Measurements from ENCODE around the gene ARGLU1.

DNA sequence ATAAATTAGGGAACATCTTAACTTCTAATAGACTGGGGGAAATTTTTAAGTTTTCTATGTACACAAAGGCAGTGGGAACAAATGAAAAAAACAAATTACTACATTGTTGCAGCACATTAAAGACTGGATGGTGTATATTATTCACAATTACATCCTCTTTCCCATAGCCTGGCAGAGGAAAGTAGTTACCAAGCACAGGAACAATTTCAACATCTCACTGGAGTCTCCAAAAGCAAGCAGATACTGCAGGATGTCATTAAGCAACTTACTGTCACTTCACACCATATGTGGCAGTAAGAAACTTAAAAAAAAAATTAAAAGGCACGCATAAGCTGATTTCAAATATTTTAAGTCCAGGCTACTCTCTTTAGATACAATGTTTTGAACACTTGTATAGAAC lies 26.1 kb downstream of the ARGLU1 start:
- TF ChIP-seq, protein P1, sequence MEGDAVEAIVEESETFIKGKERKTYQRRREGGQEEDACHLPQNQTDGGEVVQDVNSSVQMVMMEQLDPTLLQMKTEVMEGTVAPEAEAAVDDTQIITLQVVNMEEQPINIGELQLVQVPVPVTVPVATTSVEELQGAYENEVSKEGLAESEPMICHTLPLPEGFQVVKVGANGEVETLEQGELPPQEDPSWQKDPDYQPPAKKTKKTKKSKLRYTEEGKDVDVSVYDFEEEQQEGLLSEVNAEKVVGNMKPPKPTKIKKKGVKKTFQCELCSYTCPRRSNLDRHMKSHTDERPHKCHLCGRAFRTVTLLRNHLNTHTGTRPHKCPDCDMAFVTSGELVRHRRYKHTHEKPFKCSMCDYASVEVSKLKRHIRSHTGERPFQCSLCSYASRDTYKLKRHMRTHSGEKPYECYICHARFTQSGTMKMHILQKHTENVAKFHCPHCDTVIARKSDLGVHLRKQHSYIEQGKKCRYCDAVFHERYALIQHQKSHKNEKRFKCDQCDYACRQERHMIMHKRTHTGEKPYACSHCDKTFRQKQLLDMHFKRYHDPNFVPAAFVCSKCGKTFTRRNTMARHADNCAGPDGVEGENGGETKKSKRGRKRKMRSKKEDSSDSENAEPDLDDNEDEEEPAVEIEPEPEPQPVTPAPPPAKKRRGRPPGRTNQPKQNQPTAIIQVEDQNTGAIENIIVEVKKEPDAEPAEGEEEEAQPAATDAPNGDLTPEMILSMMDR (conservative IDR thresholded peaks at IDR 0.05; ENCODE audit: low read depth, low read length): no peak
- TF ChIP-seq EZH2 (IDR thresholded peaks at IDR 0.05; ENCODE audit: borderline replicate concordance, low read depth, low read length, poor library complexity, severe bottlenecking): no peak
